Measurements from ENCODE around the gene TRIM2.

Gene TRIM2

DNA sequence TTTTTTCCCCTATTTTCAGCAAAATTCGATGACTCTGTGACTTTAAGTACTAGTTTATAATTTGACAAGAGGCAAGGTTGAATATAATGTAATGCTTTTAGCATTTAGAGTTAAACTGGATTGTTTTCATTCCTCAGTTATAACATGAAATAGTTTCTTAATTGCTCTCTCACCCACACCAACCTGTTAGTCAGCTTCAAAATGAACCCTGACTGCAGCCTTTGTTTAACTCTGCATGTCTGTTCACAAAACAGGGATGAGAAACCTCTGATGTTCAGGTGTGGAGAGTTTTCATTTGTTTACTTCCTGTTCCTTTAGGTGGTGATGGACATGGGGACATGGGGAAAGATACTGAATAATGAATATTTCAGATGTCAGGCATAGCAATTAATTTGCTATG is 90.4 kb downstream of the TRIM2 start:
- Histone ChIP-seq H3K9ac (no peak overlapping the region), H3K36me3 (ENCODE audit: control insufficient read depth, insufficient read depth, low read length) (no peaks in the 10 kb centered on the region), H3K4me3 (ENCODE audit: low read depth, low read length) (no peak overlapping the region), H3K27me3 (ENCODE audit: control insufficient read depth, insufficient read depth, low read length) (no peaks in the 10 kb centered on the region), H3K27ac (no peak overlapping the region), H3K4me2 (ENCODE audit: low read length) (no peak overlapping the region), H3K9me3 (ENCODE audit: control insufficient read depth, low read length) (no peaks in the 10 kb centered on the region), H3K4me1 (no peaks in the 10 kb centered on the region), H3K79me2 (no peaks in the 10 kb centered on the region), H2AFZ (no peak overlapping the region)
- TF ChIP-seq CTCF (IDR thresholded peaks at IDR 0.05) = no peak

- Histone ChIP-seq H3K4me3 (ENCODE audit: low read depth, low read length) (no peak overlapping the region), H2AFZ (no peak overlapping the region), H3K27ac (no peak overlapping the region), H3K9me3 (ENCODE audit: control insufficient read depth, low read length) (no peaks in the 10 kb centered on the region), H3K4me1 (no peaks in the 10 kb centered on the region), H3K27me3 (ENCODE audit: control insufficient read depth, insufficient read depth, low read length) (no peaks in the 10 kb centered on the region), H3K4me2 (ENCODE audit: low read length) (no peak overlapping the region), H3K79me2 (no peaks in the 10 kb centered on the region), H3K36me3 (ENCODE audit: control insufficient read depth, insufficient read depth, low read length) (no peaks in the 10 kb centered on the region), H3K9ac (no peak overlapping the region)
- no peak for TF ChIP-seq CTCF (IDR thresholded peaks at IDR 0.05)
Observed at GRCh38 chr4:153295131-153295755, 91.0 kb downstream of the TRIM2 start.

- Histone ChIP-seq H3K36me3 (ENCODE audit: control insufficient read depth, insufficient read depth, low read length) (no peaks in the 10 kb centered on the region), H3K79me2 (no peaks in the 10 kb centered on the region), H2AFZ (no peak overlapping the region), H3K27me3 (ENCODE audit: control insufficient read depth, insufficient read depth, low read length) (no peaks in the 10 kb centered on the region), H3K27ac (no peak overlapping the region), H3K9ac (no peak overlapping the region), H3K9me3 (ENCODE audit: control insufficient read depth, low read length) (no peaks in the 10 kb centered on the region), H3K4me2 (ENCODE audit: low read length) (no peak overlapping the region), H3K4me3 (ENCODE audit: low read depth, low read length) (no peak overlapping the region), H3K4me1 (no peaks in the 10 kb centered on the region)
- TF ChIP-seq CTCF (IDR thresholded peaks at IDR 0.05) = no peak
Observed at GRCh38 chr4:153296040-153296823, 92.0 kb downstream of the TRIM2 start.

GRCh38 chr4:153297116-153297515 is 92.9 kb downstream of the TRIM2 start:
- Histone ChIP-seq H3K27ac (no peak overlapping the region), H3K27me3 (ENCODE audit: control insufficient read depth, insufficient read depth, low read length) (no peaks in the 10 kb centered on the region), H2AFZ (no peak overlapping the region), H3K4me1 (no peaks in the 10 kb centered on the region), H3K4me2 (ENCODE audit: low read length) (no peak overlapping the region), H3K36me3 (ENCODE audit: control insufficient read depth, insufficient read depth, low read length) (no peaks in the 10 kb centered on the region), H3K4me3 (ENCODE audit: low read depth, low read length) (no peak overlapping the region), H3K9ac (no peak overlapping the region), H3K79me2 (no peaks in the 10 kb centered on the region), H3K9me3 (ENCODE audit: control insufficient read depth, low read length) (no peaks in the 10 kb centered on the region)
- TF ChIP-seq CTCF (IDR thresholded peaks at IDR 0.05) = no peak
